Testis (tissue), 2 donors: ENCODE data around the gene KIAA1755.

Source experiments
- POLR2A ChIP-seq: fragments of 450-650 bp; IDR thresholded peaks from one replicate; pipeline ENCODE4 v1.6.1; 2017; ENCODE audit warnings: antibody characterized with exemption, mild to moderate bottlenecking, moderate library complexity
- TF ChIP-seq, protein P1 (sequence below), 3 experiments: fragments of 450-650 bp in 2 of 3; fragments of 200-600 bp in 1 of 3; sonication (generic) in 1 of 3; IDR thresholded peaks; one replicate each; pipeline ENCODE4 v1.5.1; 2016 to 2019; ENCODE audit warnings: antibody characterized with exemption in 3 of 3, mild to moderate bottlenecking in 2 of 3, moderate library complexity in 1 of 3

DNA sequence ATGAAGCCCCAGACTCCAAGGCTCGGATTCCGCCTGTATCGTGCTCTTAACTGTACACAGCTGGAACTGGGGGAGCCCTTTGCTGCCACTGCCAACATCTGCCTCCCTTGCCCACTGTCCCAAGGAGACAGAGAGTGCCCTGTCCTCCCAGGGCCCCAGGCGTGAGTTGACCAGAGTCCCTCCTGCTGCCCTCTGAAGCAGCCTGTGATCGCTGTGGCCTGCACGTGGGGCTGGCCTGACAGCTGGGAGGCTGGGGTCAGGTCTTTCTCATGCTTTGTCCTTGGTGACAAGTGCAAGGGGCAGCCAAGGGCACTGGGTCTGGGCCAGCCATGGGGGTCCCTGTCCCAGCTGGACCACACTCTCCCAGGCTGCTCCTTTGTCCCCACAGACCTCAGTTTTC lies 44.3 kb downstream of the KIAA1755 start:
- TF ChIP-seq, protein P1, sequence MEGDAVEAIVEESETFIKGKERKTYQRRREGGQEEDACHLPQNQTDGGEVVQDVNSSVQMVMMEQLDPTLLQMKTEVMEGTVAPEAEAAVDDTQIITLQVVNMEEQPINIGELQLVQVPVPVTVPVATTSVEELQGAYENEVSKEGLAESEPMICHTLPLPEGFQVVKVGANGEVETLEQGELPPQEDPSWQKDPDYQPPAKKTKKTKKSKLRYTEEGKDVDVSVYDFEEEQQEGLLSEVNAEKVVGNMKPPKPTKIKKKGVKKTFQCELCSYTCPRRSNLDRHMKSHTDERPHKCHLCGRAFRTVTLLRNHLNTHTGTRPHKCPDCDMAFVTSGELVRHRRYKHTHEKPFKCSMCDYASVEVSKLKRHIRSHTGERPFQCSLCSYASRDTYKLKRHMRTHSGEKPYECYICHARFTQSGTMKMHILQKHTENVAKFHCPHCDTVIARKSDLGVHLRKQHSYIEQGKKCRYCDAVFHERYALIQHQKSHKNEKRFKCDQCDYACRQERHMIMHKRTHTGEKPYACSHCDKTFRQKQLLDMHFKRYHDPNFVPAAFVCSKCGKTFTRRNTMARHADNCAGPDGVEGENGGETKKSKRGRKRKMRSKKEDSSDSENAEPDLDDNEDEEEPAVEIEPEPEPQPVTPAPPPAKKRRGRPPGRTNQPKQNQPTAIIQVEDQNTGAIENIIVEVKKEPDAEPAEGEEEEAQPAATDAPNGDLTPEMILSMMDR (IDR thresholded peaks at IDR 0.05), result no peak
- no peak for TF ChIP-seq POLR2A
